DOHH2 (cell line): Measurements from ENCODE around the gene HMCN2.

ENCODE experiments used
- H3F3A ChIP-seq: fragments of 200-600 bp; sonication (generic), shearing (Covaris generic); 2 replicates; pipeline ENCODE4 v1.6.0; 2016; ENCODE audit warnings: antibody characterized with exemption, mild to moderate bottlenecking; ENCODE audit not compliant: control insufficient read depth, insufficient read depth
- H3K27ac ChIP-seq: fragments of 200-600 bp; sonication (generic); 2 replicates; pipeline ENCODE4 v1.5.1; 2014; ENCODE audit warnings: low read depth, mild to moderate bottlenecking, low read length, moderate library complexity
- H3K27me3 ChIP-seq: fragments of 200-600 bp; sonication (generic); 2 replicates; pipeline ENCODE4 v1.6.1; 2014; ENCODE audit warnings: mild to moderate bottlenecking, low read length, mixed read lengths; ENCODE audit not compliant: control insufficient read depth
- H3K36me3 ChIP-seq: fragments of 200-600 bp; sonication (generic); 2 replicates; pipeline ENCODE4 v1.6.1; 2014; ENCODE audit warnings: mild to moderate bottlenecking, low read length, moderate library complexity, mixed read lengths; ENCODE audit not compliant: control insufficient read depth
- H3K4me1 ChIP-seq: fragments of 200-600 bp; sonication (generic); 2 replicates; pipeline ENCODE4 v1.6.1; 2014; ENCODE audit warnings: mild to moderate bottlenecking, low read length, mixed read lengths; ENCODE audit not compliant: control insufficient read depth
- H3K4me2 ChIP-seq: fragments of 200-600 bp; sonication (generic); 2 replicates; pipeline ENCODE4 v1.6.0; 2014; ENCODE audit warnings: mild to moderate bottlenecking, low read length, moderate library complexity
- H3K4me3 ChIP-seq: fragments of 200-600 bp; sonication (generic); 2 replicates; pipeline ENCODE4 v1.5.1; 2014; ENCODE audit warnings: mild to moderate bottlenecking, low read length, mixed read lengths
- H3K79me2 ChIP-seq: fragments of 200-600 bp; sonication (generic); 2 replicates; pipeline ENCODE4 v1.6.1; 2014; ENCODE audit warnings: mild to moderate bottlenecking, low read length, mixed read lengths; ENCODE audit not compliant: control insufficient read depth
- H3K9me2 ChIP-seq: fragments of 200-600 bp; sonication (generic); replicated peaks from 2 replicates; pipeline ENCODE4 v1.6.1; 2014; ENCODE audit warnings: mild to moderate bottlenecking, low read length, mixed read lengths; ENCODE audit not compliant: control insufficient read depth
- H3K9me3 ChIP-seq: fragments of 200-600 bp; sonication (generic); 2 replicates; pipeline ENCODE4 v1.6.1; 2014; ENCODE audit warnings: antibody characterized with exemption, low read length, mixed read lengths; ENCODE audit not compliant: control insufficient read depth, insufficient read depth
- H4K20me1 ChIP-seq: fragments of 200-600 bp; sonication (generic); 2 replicates; pipeline ENCODE4 v1.6.0; 2014; ENCODE audit warnings: low read depth, mild to moderate bottlenecking, antibody characterized with exemption, low read length, moderate library complexity; ENCODE audit not compliant: control insufficient read depth, insufficient read depth
- EZH2phosphoT487 ChIP-seq: fragments of 200-600 bp; sonication (generic); IDR thresholded peaks from 2 replicates; pipeline ENCODE4 v1.6.1; 2017; ENCODE audit warnings: borderline replicate concordance, mild to moderate bottlenecking, antibody characterized with exemption, low read length, moderate library complexity, mixed read lengths
- TF ChIP-seq, protein P1 (sequence below): fragments of 200-600 bp; sonication (generic); IDR thresholded peaks from one replicate; pipeline ENCODE4 v1.5.1; 2014; ENCODE audit warnings: antibody characterized with exemption, mild to moderate bottlenecking, low read depth, low read length; ENCODE audit not compliant: poor library complexity, severe bottlenecking

HMCN2 gene

DNA sequence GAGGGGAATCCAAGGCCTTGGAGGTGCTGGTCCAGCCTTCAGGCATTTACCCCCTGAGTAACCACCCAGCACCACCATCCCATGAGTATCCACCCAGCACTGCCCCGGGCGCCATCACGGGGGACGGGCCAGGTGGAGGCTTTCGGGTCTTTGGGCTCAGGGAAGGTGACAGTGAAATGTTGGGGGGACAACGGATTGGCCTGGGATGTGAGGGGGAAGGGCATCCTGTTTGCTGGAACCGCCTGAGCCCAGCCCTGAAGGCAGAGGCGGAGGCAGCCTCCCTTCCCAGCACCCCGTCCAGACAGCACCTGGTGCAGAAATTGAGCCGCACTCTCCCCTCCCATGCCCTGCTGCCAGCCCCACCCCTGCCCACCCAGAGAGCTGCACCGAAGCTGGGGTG lies 196.2 kb downstream of the HMCN2 start:
- Histone ChIP-seq H3K9me2 (no peaks in the 10 kb centered on the region), H3K4me2 (no peak overlapping the region)
- TF ChIP-seq, protein P1, sequence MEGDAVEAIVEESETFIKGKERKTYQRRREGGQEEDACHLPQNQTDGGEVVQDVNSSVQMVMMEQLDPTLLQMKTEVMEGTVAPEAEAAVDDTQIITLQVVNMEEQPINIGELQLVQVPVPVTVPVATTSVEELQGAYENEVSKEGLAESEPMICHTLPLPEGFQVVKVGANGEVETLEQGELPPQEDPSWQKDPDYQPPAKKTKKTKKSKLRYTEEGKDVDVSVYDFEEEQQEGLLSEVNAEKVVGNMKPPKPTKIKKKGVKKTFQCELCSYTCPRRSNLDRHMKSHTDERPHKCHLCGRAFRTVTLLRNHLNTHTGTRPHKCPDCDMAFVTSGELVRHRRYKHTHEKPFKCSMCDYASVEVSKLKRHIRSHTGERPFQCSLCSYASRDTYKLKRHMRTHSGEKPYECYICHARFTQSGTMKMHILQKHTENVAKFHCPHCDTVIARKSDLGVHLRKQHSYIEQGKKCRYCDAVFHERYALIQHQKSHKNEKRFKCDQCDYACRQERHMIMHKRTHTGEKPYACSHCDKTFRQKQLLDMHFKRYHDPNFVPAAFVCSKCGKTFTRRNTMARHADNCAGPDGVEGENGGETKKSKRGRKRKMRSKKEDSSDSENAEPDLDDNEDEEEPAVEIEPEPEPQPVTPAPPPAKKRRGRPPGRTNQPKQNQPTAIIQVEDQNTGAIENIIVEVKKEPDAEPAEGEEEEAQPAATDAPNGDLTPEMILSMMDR, result no peak
- no peak for TF ChIP-seq EZH2phosphoT487

DNA sequence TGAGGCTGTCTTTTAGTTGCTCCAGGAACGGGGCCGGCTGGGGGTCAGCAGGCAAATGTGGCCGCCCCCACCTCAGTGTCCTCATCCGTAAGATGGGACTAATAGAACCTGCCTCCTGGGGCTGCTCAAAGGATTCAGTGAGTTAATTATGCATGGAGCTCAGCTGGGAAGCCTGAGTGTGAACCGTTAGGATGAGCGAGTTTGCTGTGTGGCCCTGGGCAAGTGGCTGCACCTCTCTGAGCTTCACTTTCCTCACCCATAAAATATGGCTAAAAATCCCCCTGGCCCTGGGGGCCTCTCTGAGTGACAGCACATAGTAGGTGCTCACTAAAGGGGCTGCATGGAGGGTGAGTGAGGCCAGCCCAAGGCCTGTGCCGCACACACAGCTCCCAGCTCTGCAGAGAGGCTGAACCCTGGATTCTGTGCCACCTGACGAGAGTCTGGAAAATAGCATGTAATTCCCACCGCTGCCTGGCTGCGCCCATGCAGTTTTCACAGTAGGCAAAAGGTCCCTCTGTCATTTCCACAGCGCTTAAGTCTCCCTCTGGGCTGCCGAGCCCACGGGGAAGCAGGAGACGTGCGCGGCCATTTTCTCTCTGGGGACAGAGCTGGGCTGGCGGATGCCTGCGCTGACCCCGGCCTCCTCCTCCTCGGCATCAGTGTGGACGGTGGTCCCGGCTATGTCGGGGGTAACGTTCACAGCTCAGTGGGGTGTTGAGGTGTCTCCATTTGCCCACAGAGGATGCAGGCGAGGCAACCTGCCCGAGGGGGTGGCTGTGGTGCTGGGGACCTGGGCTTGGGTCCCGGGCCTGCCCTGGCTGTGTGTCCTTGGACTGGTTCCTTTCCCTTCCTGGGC lies 197.4 kb downstream of the HMCN2 start:
- Histone ChIP-seq H4K20me1 (no peaks in the 10 kb centered on the region), H3K4me3 (no peak overlapping the region), H3F3A (no peaks in the 10 kb centered on the region), H3K4me1 (no peaks in the 10 kb centered on the region), H3K4me2 (no peak overlapping the region), H3K9me3 (no peaks in the 10 kb centered on the region), H3K27ac (no peak overlapping the region), H3K9me2 (no peaks in the 10 kb centered on the region), H3K79me2 (no peaks in the 10 kb centered on the region), H3K27me3 (no peaks in the 10 kb centered on the region; the same call in 1 of the 2 replicates), H3K36me3 (no peaks in the 10 kb centered on the region)
- TF ChIP-seq, protein P1, result no peak
- no peak for TF ChIP-seq EZH2phosphoT487

More for the DNA sequence above, 196.2 kb downstream of the HMCN2 start:
- Histone ChIP-seq H3K4me3 (no peak overlapping the region), H3F3A (no peaks in the 10 kb centered on the region), H3K27ac (no peak overlapping the region), H3K27me3 (no peaks in the 10 kb centered on the region), H4K20me1 (no peaks in the 10 kb centered on the region), H3K79me2 (no peaks in the 10 kb centered on the region), H3K4me1 (no peaks in the 10 kb centered on the region), H3K9me3 (no peaks in the 10 kb centered on the region), H3K36me3 (no peaks in the 10 kb centered on the region)

DNA sequence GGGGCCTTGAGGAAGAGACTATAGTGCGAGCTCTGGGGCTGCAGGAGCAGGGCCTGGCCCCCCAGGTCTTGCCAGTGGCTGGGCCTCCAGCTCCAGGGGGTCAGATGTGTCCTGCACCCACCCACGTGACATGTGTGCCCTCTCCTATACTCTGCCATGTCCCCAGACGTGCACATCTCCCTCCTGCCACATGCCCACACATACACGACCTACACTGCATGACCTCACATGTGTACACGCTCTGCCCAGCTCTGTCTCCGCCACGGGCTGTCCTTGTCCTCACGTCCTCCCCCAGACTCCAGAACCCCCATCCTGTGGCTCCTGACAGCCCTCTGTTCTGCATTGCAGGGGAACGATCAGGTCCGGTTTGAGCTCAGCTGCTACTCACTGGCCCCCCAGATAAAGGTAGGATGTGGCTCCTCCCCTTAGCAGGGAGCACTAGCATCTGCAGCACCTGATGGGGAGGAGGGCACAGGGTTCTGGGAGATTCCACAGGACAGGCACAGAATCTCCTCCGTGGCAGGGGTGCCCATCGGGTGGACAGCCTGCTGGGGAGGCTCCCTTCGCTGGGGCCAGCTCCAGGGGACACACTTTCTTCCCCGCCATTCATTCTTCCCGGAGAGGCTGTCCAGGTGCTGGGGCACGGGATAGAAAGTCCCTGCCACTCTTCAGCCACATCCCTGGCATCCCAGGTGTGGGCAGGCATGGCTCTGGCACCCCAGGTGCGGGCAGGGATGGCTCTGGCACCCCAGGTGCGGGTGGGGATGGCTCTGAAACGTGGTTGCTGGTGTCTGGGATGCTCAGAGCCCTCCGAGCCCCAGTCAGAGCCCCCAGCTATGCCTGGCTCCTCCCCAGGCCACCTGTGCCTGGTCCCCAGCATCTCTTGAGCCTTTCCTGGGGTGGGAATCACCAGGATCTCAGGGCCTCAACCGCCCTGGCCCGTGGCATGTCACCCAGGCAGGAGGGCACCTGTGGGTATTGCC lies 198.5 kb downstream of the HMCN2 start:
- Histone ChIP-seq H3K79me2 (no peaks in the 10 kb centered on the region), H3K9me2 (no peaks in the 10 kb centered on the region), H3K4me1 (no peaks in the 10 kb centered on the region), H3K36me3 (no peaks in the 10 kb centered on the region), H3K4me3 (no peak overlapping the region), H3F3A (no peaks in the 10 kb centered on the region), H3K9me3 (no peaks in the 10 kb centered on the region), H3K4me2 (no peak overlapping the region), H3K27me3 (peaks cover 5% of the 10 kb centered on the region), H4K20me1 (no peaks in the 10 kb centered on the region), H3K27ac (no peak overlapping the region)
- TF ChIP-seq EZH2phosphoT487, result no peak
- TF ChIP-seq, protein P1, result no peak
